GM12801 (cell line): ENCODE data around the gene PROX2.

ENCODE experiments used
- CTCF ChIP-seq: IDR thresholded peaks from one replicate; pipeline ENCODE4 v1.5.1; 2011; ENCODE audit warnings: control low read depth; ENCODE audit not compliant: insufficient read length; ENCODE audit errors: extremely low read depth

Gene PROX2

GRCh38 chr14:74898083-74898482 lies 22.1 kb upstream of the PROX2 start:
- TF ChIP-seq CTCF: no peak

- TF ChIP-seq CTCF: no peak
These were observed 21.7 kb upstream of the PROX2 start for GRCh38 chr14:74897642-74898041.

GRCh38 chr14:74896400-74896799 lies 20.5 kb upstream of the PROX2 start:
- no peak for TF ChIP-seq CTCF

GRCh38 chr14:74893614-74894091 lies 17.7 kb upstream of the PROX2 start:
- TF ChIP-seq CTCF: no peak

GRCh38 chr14:74892745-74893144 lies 16.8 kb upstream of the PROX2 start:
- no peak for TF ChIP-seq CTCF

- no peak for TF ChIP-seq CTCF
These were observed 15.9 kb upstream of the PROX2 start for GRCh38 chr14:74891870-74892269.

GRCh38 chr14:74890262-74890661 lies 14.3 kb upstream of the PROX2 start:
- no peak for TF ChIP-seq CTCF
